Non-pigmented ciliary epithelial cell (primary cell): ENCODE measurements around the gene GMPR2.
"Not testable (repeated sequence)": the region's sequence is repeated elsewhere in the genome, so short reads cannot be mapped to it uniquely, and the experiment has no call there.

Source experiments
- DNase-seq: peaks from one replicate; pipeline ENCODE4 v3.0.0-alpha.2; 2010; ENCODE audit warnings: low read depth

GMPR2 gene

DNA sequence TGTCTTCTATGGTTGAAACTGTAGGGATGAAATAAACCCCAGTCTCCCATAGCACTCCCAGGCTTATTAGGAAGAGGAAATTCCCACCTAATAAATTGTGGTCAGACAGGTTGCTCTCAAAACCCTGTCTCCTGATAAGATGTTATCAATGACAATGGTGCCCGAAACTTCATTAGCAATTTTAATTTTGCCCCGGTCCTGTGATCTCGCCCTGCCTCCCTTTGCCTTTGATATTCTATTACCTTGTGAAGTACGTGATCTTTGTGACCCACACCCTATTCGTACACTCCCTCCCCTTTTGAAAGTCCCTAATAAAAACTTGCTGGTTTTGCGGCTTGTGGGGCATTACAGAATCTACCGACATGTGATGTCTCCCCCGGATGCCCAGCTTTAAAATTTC, 30.2 kb upstream of the GMPR2 start:
- not testable (repeated sequence) for DNase-seq

DNA sequence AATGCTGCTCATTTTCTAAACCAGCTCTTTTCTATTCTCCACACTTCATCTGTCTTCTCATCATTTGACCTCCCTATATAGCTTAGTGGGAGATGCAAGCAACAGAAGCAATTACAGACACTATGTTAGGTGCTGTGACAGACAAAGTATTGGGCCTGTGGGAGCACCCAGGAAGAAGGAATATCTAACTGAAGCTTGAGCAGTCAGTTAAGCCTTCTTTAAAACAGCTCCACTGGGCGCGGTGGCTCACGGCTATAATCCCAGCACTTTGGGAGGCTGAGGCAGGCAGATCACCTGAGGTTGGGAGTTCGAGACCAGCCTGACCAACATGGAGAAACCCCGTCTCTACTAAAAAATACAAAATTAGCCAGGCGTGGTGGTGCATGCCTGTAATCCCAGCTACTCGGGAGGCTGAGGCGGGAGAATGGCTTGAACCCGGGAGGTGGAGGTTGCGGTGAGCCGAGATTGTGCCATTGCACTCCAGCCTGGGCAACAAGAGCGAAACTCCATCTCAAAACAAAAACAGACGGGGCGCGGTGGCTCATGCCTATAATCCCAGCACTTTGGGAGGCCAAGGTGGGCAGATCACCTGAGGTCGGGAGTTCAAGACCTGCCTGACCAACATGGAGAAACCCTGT, 29.4 kb upstream of the GMPR2 start:
- DNase-seq, result not testable (repeated sequence)

GRCh38 chr14:24204163-24205146, 28.3 kb upstream of the GMPR2 start:
- DNase-seq, result no peak

GRCh38 chr14:24206260-24207103, 26.2 kb upstream of the GMPR2 start:
- no peak for DNase-seq

GRCh38 chr14:24207104-24207551, 25.6 kb upstream of the GMPR2 start:
- DNase-seq, result no peak

GRCh38 chr14:24207625-24208024, 25.1 kb upstream of the GMPR2 start:
- no peak for DNase-seq

DNA sequence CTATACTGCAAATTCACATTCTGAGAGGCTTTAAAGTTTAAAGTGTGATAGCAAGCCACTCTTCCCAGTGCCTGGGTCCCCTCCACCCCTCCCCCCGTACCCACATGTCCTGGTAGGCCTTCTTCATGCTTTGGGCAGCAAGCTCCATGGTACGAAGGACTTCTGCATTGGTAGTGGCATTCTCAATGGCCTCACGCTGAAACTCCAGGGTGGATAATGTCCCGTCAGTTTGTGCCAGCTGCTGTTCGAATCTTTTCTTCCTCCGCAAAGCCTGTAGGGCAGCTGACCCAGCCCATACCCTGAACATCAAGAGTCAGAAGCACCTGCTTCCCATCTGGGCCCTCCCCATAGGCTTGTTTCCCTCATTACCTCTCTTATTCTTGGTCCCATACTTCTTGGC, 21.4 kb upstream of the GMPR2 start:
- no peak for DNase-seq

- peak; percentile 96 for DNase-seq
Observed at GRCh38 chr14:24212924-24213865, 19.5 kb upstream of the GMPR2 start, which contains the start of gene CHMP4A. CHMP4A (minus strand) TSS chr14:24213488; CDS start chr14:24213439, 49 bp downstream.

DNA sequence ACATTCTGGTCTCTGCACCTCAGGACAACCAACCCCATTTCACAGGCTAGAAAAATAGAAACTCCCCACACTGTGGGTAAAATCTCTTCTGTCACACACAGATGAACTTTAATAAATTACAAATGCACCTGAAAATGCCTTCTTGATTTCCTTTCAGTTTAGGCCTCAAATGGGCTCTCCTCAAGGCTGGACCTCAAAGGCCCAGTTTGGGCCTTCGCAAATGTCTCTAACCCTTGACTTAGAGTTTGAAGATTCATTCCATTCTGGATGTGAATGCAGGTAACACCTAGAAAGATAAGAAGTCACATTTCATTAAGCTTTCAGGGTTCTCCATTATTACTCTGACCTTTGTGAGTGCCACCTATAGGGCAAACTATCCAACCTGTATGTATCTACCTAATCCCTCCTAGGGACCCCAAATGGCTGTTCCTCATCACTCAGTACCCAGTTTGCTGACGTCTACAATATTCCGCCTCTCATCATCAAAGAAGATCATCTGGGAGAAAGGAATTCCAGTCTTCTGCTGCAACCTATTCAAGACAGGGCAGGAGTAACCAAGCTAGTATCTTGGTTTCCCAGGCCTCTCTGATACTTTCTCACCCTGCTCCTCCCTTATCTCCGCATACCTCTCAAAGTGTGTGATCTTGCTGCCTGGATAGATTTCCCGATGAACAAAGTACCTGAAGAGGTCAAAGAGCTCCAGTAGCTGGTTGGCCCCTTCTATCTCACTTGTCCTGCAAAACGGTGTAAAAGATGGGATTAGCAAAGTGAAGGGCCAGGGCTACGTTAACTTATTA, 18.7 kb upstream of the GMPR2 start:
- no peak for DNase-seq

- peak; percentile 50 for DNase-seq
Observed at GRCh38 chr14:24215495-24216344, 17.0 kb upstream of the GMPR2 start, which contains the start of gene MDP1. MDP1 (minus strand) TSS chr14:24216066; CDS start chr14:24215955, 111 bp downstream.

DNA sequence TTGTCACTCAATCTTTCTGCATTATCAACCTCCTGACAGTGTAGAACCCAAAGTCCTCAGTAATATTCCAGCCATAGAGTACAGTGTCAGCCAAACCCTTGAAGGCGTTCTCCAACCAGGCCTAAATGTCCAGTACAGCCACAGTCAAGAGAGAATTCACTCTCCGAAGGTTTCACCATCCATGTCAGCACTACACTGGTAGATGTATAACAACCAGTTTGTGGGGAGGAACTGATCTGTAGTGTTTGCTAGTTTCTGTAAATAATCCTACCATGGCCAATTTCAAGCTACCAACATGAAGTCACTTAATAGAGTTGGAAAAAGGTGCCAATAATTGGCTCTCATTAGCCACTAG, 16.4 kb upstream of the GMPR2 start:
- DNase-seq, result no peak

DNA sequence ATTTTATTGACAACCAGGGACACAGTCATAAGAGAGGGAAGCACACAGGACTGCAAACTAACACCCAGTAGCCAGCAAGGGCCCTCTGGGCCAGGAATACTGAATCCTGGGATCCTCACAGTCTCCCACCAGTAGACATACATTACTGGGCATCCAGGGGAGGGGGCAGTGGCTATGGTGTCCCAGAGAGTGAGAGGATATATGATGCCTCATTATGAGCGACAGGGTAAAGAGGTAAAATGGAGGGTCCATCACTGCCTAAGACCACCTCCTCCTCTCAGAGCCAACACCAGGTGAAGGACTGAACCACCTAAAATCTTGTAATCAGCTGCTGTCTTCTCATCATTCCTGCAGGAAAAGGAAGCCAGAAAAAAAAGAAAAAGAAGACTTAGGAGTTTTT, 15.9 kb upstream of the GMPR2 start:
- DNase-seq, result not testable (repeated sequence)

GRCh38 chr14:24219080-24219479, 13.6 kb upstream of the GMPR2 start:
- no peak for DNase-seq

- DNase-seq, result no peak
Observed at GRCh38 chr14:24219521-24219920, 13.2 kb upstream of the GMPR2 start.

GRCh38 chr14:24222987-24223386, 9.7 kb upstream of the GMPR2 start:
- DNase-seq, result not testable (repeated sequence)

DNA sequence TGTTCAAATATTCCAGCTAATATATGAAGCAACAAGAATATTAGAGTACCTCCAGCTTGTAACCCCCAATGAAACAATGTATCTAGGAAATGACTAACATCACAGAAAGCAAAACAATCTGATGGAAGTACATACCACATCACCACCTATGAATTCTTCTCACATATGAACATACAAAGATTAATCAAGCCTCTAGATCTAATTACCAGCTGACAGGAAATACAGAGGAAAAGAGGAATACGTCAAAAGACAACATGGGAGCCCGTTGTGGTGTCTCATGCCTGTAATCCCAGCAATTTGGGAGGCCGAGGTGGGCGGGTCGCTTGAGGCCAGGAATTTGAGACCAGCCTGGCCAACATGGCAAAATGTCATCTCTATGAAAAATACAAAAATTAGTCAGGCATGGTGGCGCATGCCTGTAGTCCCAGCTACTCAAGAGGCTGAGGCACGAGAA, 8.1 kb upstream of the GMPR2 start:
- DNase-seq, result peak; percentile 93

DNA sequence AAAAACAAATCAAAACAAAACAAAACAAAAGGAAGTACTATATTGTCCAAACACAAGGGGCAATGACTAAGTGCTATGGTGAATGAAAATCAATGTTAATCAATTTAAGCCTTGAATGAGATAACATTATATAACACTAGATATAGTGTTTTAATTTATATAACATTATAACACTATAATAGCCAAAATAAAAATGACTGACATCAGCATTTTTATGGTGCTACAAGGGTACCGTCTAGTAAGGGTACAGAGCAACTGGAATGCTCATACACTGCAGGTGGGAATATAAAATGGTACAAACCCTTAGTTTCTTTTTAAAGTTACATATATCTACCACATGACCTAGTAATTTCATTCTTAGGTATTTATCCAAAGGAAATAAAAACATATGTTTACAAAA, 6.3 kb upstream of the GMPR2 start:
- DNase-seq, result no peak

- DNase-seq, result no peak
Observed at GRCh38 chr14:24228902-24229301, 3.8 kb upstream of the GMPR2 start.
